ENCODE data around the gene COPG1. TPM values are rescaled to one million over a fixed set of nuclear protein-coding genes. Genes with fewer than 3 reads are reported as not detected.

COPG1 gene
- total and polyA plus RNA-seq, 4 donors: 49.8 to 177 (median 87.0) TPM

- Histone ChIP-seq H3K36me3 (ENCODE audit: control insufficient read depth in 4 of 4, insufficient read depth in 3 of 4, low read depth in 1 of 4, low read length in 3 of 4) (no peaks in the 10 kb centered on the region), H3K4me3 (ENCODE audit: low read depth in 1 of 3, low read length in 3 of 3) (no peak overlapping the region), H3K27ac (ENCODE audit: low read depth in 1 of 2, low read length in 2 of 2) (no peak overlapping the region), H3K9ac (ENCODE audit: low read depth in 1 of 2, low read length in 2 of 2) (no peak overlapping the region), H3K27me3 (ENCODE audit: control insufficient read depth in 4 of 4, insufficient read depth in 4 of 4, low read length in 3 of 4) (no peaks in the 10 kb centered on the region), H3K9me3 (ENCODE audit: control insufficient read depth in 4 of 4, low read length in 3 of 4) (no peaks in the 10 kb centered on the region), H3K4me1 (ENCODE audit: control insufficient read depth in 4 of 4, insufficient read depth in 4 of 4, low read length in 3 of 4) (no peaks in the 10 kb centered on the region)
- no peak for DNase-seq (ENCODE audit: low spot score)
- TF ChIP-seq RAD21 (IDR thresholded peaks at IDR 0.05) (no peak), YY1 (IDR thresholded peaks at IDR 0.05) (no peak), RXRA (IDR thresholded peaks at IDR 0.05) (no peak), EGR1 (IDR thresholded peaks at IDR 0.05; ENCODE audit: low read depth in 2 of 2) (no peak), HNF4G (IDR thresholded peaks at IDR 0.05) (no peak)
- TF ChIP-seq, protein P1, sequence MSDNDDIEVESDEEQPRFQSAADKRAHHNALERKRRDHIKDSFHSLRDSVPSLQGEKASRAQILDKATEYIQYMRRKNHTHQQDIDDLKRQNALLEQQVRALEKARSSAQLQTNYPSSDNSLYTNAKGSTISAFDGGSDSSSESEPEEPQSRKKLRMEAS (IDR thresholded peaks at IDR 0.05): no peak
- TF ChIP-seq, protein P2, sequence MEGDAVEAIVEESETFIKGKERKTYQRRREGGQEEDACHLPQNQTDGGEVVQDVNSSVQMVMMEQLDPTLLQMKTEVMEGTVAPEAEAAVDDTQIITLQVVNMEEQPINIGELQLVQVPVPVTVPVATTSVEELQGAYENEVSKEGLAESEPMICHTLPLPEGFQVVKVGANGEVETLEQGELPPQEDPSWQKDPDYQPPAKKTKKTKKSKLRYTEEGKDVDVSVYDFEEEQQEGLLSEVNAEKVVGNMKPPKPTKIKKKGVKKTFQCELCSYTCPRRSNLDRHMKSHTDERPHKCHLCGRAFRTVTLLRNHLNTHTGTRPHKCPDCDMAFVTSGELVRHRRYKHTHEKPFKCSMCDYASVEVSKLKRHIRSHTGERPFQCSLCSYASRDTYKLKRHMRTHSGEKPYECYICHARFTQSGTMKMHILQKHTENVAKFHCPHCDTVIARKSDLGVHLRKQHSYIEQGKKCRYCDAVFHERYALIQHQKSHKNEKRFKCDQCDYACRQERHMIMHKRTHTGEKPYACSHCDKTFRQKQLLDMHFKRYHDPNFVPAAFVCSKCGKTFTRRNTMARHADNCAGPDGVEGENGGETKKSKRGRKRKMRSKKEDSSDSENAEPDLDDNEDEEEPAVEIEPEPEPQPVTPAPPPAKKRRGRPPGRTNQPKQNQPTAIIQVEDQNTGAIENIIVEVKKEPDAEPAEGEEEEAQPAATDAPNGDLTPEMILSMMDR (IDR thresholded peaks at IDR 0.05; ENCODE audit: low read depth, low read length, missing input control): no peak
- TF ChIP-seq, protein P3, sequence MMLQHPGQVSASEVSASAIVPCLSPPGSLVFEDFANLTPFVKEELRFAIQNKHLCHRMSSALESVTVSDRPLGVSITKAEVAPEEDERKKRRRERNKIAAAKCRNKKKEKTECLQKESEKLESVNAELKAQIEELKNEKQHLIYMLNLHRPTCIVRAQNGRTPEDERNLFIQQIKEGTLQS (IDR thresholded peaks at IDR 0.05): no peak
- 83% methylated on average over 8 of the region's 8 CpGs for WGBS
Observed at GRCh38 chr3:129238945-129239705, 10.3 kb upstream of the COPG1 start.

DNA sequence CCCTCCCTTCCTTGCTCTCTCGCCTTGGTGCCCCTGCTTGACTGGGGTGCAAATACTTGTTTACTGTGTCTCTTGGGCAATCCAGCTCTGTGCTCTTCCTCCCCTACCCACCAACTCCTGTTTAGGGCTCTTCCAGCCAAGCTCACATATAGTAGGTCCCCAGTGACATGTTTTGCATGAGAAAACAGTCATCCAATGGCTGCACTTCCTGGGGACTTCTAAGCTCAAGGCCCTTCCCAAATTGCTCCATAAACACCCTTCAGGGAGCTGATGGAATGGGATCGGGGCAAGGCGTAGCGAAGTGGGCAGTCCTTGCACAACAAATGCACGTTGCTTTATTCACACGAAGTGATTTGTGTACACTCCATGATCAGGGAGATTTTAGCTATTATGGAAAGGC lies 9.4 kb upstream of the COPG1 start:
- peaks cover 0 to under 1% (median 0%) of the 10 kb centered on the region in 4 donors for H3K4me1 ChIP-seq (ENCODE audit: control insufficient read depth in 4 of 4, insufficient read depth in 4 of 4, low read length in 3 of 4)
- H3K27ac ChIP-seq (ENCODE audit: low read depth in 1 of 2, low read length in 2 of 2): no peak overlapping the region
- no peak overlapping the region for H3K9ac ChIP-seq (ENCODE audit: low read depth in 1 of 2, low read length in 2 of 2)
- TF ChIP-seq, protein P3 (IDR thresholded peaks at IDR 0.05): no peak
- TF ChIP-seq FOXA1 (IDR thresholded peaks at IDR 0.05) (no peak), NR2F2 (IDR thresholded peaks at IDR 0.05) (no peak), RXRA (IDR thresholded peaks at IDR 0.05) (no peak), YY1 (IDR thresholded peaks at IDR 0.05) (no peak), HNF4G (IDR thresholded peaks at IDR 0.05) (no peak), TAF1 (conservative IDR thresholded peaks at IDR 0.05) (no peak), JUND (IDR thresholded peaks at IDR 0.05) (no peak), GABPA (IDR thresholded peaks at IDR 0.05 in 1 of 2, conservative IDR thresholded peaks at IDR 0.05 in 1 of 2) (no peak), SP1 (IDR thresholded peaks at IDR 0.05) (no peak), HNF4A (conservative IDR thresholded peaks at IDR 0.05) (no peak), EGR1 (IDR thresholded peaks at IDR 0.05; ENCODE audit: low read depth in 2 of 2) (no peak)
- TF ChIP-seq, protein P4, sequence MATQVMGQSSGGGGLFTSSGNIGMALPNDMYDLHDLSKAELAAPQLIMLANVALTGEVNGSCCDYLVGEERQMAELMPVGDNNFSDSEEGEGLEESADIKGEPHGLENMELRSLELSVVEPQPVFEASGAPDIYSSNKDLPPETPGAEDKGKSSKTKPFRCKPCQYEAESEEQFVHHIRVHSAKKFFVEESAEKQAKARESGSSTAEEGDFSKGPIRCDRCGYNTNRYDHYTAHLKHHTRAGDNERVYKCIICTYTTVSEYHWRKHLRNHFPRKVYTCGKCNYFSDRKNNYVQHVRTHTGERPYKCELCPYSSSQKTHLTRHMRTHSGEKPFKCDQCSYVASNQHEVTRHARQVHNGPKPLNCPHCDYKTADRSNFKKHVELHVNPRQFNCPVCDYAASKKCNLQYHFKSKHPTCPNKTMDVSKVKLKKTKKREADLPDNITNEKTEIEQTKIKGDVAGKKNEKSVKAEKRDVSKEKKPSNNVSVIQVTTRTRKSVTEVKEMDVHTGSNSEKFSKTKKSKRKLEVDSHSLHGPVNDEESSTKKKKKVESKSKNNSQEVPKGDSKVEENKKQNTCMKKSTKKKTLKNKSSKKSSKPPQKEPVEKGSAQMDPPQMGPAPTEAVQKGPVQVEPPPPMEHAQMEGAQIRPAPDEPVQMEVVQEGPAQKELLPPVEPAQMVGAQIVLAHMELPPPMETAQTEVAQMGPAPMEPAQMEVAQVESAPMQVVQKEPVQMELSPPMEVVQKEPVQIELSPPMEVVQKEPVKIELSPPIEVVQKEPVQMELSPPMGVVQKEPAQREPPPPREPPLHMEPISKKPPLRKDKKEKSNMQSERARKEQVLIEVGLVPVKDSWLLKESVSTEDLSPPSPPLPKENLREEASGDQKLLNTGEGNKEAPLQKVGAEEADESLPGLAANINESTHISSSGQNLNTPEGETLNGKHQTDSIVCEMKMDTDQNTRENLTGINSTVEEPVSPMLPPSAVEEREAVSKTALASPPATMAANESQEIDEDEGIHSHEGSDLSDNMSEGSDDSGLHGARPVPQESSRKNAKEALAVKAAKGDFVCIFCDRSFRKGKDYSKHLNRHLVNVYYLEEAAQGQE (IDR thresholded peaks at IDR 0.05): no peak
- TF ChIP-seq, protein P1 (IDR thresholded peaks at IDR 0.05): no peak
- TF ChIP-seq, protein P2 (IDR thresholded peaks at IDR 0.05; ENCODE audit: low read depth, low read length, missing input control): no peak
- no peaks in the 10 kb centered on the region for H3K9me3 ChIP-seq (ENCODE audit: control insufficient read depth in 4 of 4, low read length in 3 of 4)
- no peaks in the 10 kb centered on the region for H3K36me3 ChIP-seq (ENCODE audit: control insufficient read depth in 4 of 4, insufficient read depth in 3 of 4, low read depth in 1 of 4, low read length in 3 of 4)
- DNase-seq (ENCODE audit: low spot score): no peak
- H3K4me3 ChIP-seq (ENCODE audit: low read depth in 1 of 3, low read length in 3 of 3): no peak overlapping the region
- H3K27me3 ChIP-seq (ENCODE audit: control insufficient read depth in 4 of 4, insufficient read depth in 4 of 4, low read length in 3 of 4): no peaks in the 10 kb centered on the region
- 75% methylated on average over 6 of the region's 6 CpGs for WGBS
